Calu3 (cell line): ENCODE measurements around the gene C19orf25. TPM values are rescaled to one million over a fixed set of nuclear protein-coding genes. Genes with fewer than 3 reads are reported as not detected.

Experiments used
- BruUV-seq: library from RNA; stranded (reverse); fragments of 400-500 nt; replicated peaks from 2 replicates; lab custom pipeline; 2021; lab: Mats Ljungman, UMichigan
- CTCF ChIA-PET: fragments of 300-600 bp; sonication (Branson Sonifier 250); formaldehyde crosslinking; loops from one replicate; lab custom pipeline; 2022; ENCODE audit warnings: antibody characterized with exemption; lab: Charles Lee
- DNase-seq: peaks from one replicate; pipeline ENCODE4 v3.0.0; 2022
- H3K27ac Mint-ChIP-seq: one replicate; pipeline ENCODE4 v1.8.0; 2022; ENCODE audit warnings: mixed read lengths; ENCODE audit not compliant: unreplicated experiment
- H3K27me3 Mint-ChIP-seq: one replicate; pipeline ENCODE4 v1.8.0; 2022; ENCODE audit warnings: mixed read lengths; ENCODE audit not compliant: unreplicated experiment
- H3K36me3 Mint-ChIP-seq: one replicate; pipeline ENCODE4 v1.8.0; 2022; ENCODE audit warnings: mild to moderate bottlenecking, moderate library complexity, mixed read lengths; ENCODE audit not compliant: insufficient read depth, unreplicated experiment
- H3K4me1 Mint-ChIP-seq: one replicate; pipeline ENCODE4 v1.8.0; 2022; ENCODE audit warnings: mild to moderate bottlenecking, low read depth, mixed read lengths; ENCODE audit not compliant: unreplicated experiment
- H3K4me3 Mint-ChIP-seq: one replicate; pipeline ENCODE4 v1.8.0; 2022; ENCODE audit warnings: mild to moderate bottlenecking, low read depth, moderate library complexity, mixed read lengths; ENCODE audit not compliant: unreplicated experiment
- H3K9me3 Mint-ChIP-seq: one replicate; pipeline ENCODE4 v1.8.0; 2022; ENCODE audit warnings: low read depth, mixed read lengths; ENCODE audit not compliant: unreplicated experiment
- intact Hi-C: fragments of 100-400 bp; cut with micrococcal nuclease; formaldehyde crosslinking; loops from one replicate; pipeline ENCODE4 v1.10.0; 2022; ENCODE audit not compliant: unreplicated experiment
- total RNA-seq: library from RNA; stranded (reverse); gene quantifications from 2 replicates; pipeline ENCODE4 v1.2.3, GENCODE V29; 2022
- TF ChIP-seq, protein P1 (sequence below): fragments of 200-600 bp; IDR thresholded peaks from one replicate; pipeline ENCODE4 v1.8.0; 2022; ENCODE audit warnings: antibody characterized with exemption; ENCODE audit not compliant: unreplicated experiment

C19orf25 gene
- total RNA-seq, 1 experiment from 2014 or later = 33.7 TPM

DNA sequence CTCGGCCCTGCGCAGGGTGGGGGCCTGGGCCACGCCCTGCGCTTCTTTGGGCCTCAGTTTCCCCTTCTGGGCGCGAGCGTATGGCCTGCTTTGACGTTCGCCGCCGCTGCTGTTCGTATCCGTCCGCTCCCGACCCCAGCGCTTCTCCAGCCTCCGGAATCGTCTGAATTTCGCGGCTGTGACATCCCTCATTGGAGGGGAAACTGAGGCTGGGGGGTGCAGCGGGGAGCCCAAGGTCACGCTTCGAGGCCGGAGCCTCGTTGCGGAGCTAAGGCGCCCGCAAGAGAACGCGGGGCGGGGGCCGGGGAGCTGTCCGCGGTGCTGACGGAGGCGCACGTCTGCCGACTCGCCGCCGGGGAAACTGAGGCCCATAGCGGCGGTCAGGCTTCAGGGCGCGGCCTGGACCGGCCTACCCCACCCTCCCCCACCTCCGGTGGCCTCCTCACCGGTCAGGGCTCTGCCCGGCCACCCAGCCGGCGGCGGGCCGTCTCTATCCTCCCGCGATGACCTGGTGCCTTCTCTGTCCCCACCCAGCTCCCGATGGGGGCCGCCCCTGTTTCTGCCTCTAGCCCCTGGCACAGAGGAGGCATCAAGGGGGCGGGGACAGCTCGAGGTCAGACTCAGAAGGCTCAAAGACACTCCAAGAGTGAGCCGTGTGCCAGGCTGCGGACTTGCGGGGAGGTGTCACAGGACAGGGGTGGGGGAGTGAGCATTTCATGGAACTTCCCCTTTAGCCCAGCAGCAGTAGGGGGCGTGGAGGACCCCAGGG is 32.1 kb downstream of the C19orf25 start:
- BruUV-seq = no TSS peak
- intact Hi-C loops = no loop called here
- Mint-ChIP-seq H3K27ac (no peak overlapping the region), H3K4me1 (no peaks in the 10 kb centered on the region), H3K9me3 (no peaks in the 10 kb centered on the region), H3K36me3 (peaks cover 40% of the 10 kb centered on the region), H3K27me3 (peaks cover 52% of the 10 kb centered on the region), H3K4me3 (peak overlapping the region; percentile 14)
- no peak for DNase-seq
- CTCF ChIA-PET = interaction anchor here (0.7 kb wide), 1 partner anchor 37 kb away, joined by 3 read pairs; no protein-coding TSS in a partner anchor
- TF ChIP-seq, protein P1, sequence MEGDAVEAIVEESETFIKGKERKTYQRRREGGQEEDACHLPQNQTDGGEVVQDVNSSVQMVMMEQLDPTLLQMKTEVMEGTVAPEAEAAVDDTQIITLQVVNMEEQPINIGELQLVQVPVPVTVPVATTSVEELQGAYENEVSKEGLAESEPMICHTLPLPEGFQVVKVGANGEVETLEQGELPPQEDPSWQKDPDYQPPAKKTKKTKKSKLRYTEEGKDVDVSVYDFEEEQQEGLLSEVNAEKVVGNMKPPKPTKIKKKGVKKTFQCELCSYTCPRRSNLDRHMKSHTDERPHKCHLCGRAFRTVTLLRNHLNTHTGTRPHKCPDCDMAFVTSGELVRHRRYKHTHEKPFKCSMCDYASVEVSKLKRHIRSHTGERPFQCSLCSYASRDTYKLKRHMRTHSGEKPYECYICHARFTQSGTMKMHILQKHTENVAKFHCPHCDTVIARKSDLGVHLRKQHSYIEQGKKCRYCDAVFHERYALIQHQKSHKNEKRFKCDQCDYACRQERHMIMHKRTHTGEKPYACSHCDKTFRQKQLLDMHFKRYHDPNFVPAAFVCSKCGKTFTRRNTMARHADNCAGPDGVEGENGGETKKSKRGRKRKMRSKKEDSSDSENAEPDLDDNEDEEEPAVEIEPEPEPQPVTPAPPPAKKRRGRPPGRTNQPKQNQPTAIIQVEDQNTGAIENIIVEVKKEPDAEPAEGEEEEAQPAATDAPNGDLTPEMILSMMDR = no peak

DNA sequence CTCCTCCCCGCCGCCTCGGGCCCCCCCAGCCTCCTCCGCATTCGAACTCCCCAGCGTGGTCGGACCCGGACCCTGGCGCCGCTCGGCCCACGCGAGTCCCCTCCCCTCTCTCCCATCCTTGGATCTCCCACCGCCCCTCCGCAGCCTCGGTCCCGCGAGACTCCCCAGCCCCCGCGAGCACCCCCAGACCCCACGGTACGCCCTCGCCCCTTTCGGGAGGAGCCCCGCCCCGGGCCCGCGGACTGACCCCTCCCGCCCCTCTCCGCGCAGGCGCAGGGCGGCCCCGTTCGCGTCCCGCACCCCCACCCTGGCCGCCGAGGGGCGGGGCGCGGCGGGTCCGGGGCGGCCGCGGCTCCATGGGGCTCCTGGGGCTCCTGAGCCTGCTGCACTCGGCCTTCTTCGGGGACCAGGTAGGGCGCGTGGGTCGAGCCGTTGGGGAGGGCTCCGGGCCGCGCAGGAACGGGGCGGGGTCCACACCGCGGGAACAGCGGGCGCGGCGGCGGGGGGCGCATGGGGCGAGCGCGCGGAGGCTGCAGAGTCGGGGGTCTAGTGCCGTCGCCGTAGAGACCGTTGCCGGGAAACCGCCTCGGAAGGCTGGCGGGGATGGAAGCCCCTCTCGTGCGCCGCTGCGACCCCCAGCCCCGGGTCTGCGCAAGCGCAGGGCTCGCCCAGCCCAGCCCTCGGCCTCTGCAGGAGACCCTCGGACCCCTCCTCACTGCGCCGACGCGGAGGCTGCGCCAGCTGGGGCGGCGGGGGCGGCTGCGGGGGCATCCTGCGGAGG is 32.9 kb downstream of the C19orf25 start:
- Mint-ChIP-seq H3K9me3 (no peaks in the 10 kb centered on the region), H3K27ac (no peak overlapping the region), H3K36me3 (peaks cover 45% of the 10 kb centered on the region), H3K27me3 (peaks cover 44% of the 10 kb centered on the region), H3K4me3 (peak overlapping the region; percentile 69), H3K4me1 (no peaks in the 10 kb centered on the region)
- CTCF ChIA-PET = interaction anchor here (0.7 kb wide), 1 partner anchor 36 kb away, joined by 3 read pairs; no protein-coding TSS in a partner anchor
- BruUV-seq = no TSS peak
- peak; percentile 50 for DNase-seq
- intact Hi-C loops = no loop called here
- TF ChIP-seq, protein P1 = no peak

DNA sequence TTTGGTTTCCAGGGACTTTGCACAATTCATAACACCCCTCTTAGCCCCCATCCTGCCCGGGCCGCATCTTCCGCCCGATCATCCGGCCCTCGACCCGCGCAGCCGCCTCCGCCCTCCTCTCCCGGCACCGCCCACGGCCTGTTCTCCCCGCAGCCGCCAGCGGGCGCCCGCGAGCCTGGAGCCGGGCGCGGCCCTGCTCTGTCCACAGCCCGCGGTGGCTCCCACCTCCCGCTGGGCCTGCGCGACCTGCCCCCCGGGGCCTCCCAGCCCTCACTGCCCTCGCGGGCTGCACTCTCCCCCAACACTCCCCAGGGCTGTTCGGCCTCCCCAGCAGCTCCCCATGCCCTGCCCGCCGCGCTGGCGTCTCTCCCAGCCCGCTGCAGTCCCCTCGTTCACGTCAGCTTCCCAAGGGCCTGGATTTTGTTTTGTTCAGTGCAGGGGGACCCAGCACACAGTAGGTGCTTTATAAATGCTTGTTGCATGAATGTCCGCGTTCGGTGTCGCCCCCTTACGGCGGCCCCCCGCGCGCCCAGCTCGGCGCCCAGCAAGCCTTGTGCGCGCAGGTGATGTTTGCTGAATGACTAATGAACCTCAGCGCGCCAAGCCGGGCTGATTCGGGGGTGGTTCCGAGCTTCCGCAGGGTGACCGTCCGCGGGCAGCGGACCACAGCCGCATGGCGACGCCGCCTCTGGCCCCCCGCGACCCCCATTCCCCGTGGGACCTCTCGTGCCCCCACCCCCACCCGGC is 33.7 kb downstream of the C19orf25 start:
- intact Hi-C loops = no loop called here
- DNase-seq = peak; percentile 72
- H3K9me3 Mint-ChIP-seq = no peaks in the 10 kb centered on the region
- peaks cover 37% of the 10 kb centered on the region for H3K27me3 Mint-ChIP-seq
- CTCF ChIA-PET = interaction anchor here (1.0 kb wide), 1 partner anchor 9 kb away, joined by 3 read pairs; no protein-coding TSS in a partner anchor
- no TSS peak for BruUV-seq
- H3K4me3 Mint-ChIP-seq = peak overlapping the region; percentile 69
- TF ChIP-seq, protein P1 = peak; percentile 65
- H3K27ac Mint-ChIP-seq = no peak overlapping the region
- H3K36me3 Mint-ChIP-seq = peaks cover 53% of the 10 kb centered on the region
- H3K4me1 Mint-ChIP-seq = no peaks in the 10 kb centered on the region
